Endothelial cell of umbilical vein (primary cell): ENCODE results near the gene KCNH4. TPM values are rescaled to one million over a fixed set of nuclear protein-coding genes. Genes with fewer than 3 reads are reported as not detected.

ENCODE experiments used
- BruUV-seq: library from RNA; stranded (reverse); fragments of 400-500 nt; replicated peaks from 2 replicates; lab custom pipeline; 2021; lab: Mats Ljungman, UMichigan
- CTCF ChIA-PET: fragments of 300-600, 350-600 bp; sonication (Branson Sonifier 250); formaldehyde crosslinking; loops from one replicate; lab custom pipeline; 2021; ENCODE audit warnings: antibody characterized with exemption, inconsistent platforms; lab: Charles Lee
- POLR2A ChIA-PET: fragments of 300-600, 350-600 bp; sonication (Branson Sonifier 250); formaldehyde crosslinking; loops from one replicate; lab custom pipeline; 2021; ENCODE audit warnings: antibody characterized with exemption, inconsistent platforms; lab: Charles Lee
- DNase-seq: peaks from one replicate; pipeline ENCODE4 v3.0.0-alpha.2; 2011; ENCODE audit warnings: low read depth, low spot score
- FAIRE-seq: peaks from 2 replicates; lab custom pipeline; 2011; peaks lifted over from hg19 to GRCh38; lab: Jason Lieb, UNC
- H2AFZ ChIP-seq: 2 replicates; pipeline ENCODE4 v1.6.0; 2012; ENCODE audit warnings: low read depth, low read length, control low read depth, inconsistent platforms
- H3K27ac ChIP-seq: 2 replicates; pipeline ENCODE4 v1.5.1; 2011; ENCODE audit warnings: low read depth, mild to moderate bottlenecking, control low read depth, low read length, moderate library complexity; ENCODE audit not compliant: insufficient read depth
- H3K27me3 ChIP-seq, 2 experiments: 2 replicates each; pipeline versions ENCODE4 v1.6.0 to v1.6.1; 2011; ENCODE audit warnings: low read length in 2 of 2, mixed read lengths in 1 of 2; ENCODE audit not compliant: control insufficient read depth in 2 of 2, insufficient read depth in 2 of 2
- H3K36me3 ChIP-seq, 2 experiments: 2 replicates in 1 of 2; 3 replicates in 1 of 2; pipeline ENCODE4 v1.5.1; 2011; ENCODE audit warnings: low read length in 2 of 2, mild to moderate bottlenecking in 1 of 2, moderate library complexity in 1 of 2; ENCODE audit not compliant: control insufficient read depth in 2 of 2, insufficient read depth in 2 of 2; ENCODE audit errors: extremely low read depth in 1 of 2
- H3K4me1 ChIP-seq: 3 replicates; pipeline ENCODE4 v1.5.1; 2011; ENCODE audit warnings: mild to moderate bottlenecking, low read length; ENCODE audit not compliant: control insufficient read depth, insufficient read depth; ENCODE audit errors: extremely low read depth
- H3K4me2 ChIP-seq: 2 replicates; pipeline ENCODE4 v1.6.1; 2011; ENCODE audit warnings: low read length, control low read depth, mixed read lengths; ENCODE audit not compliant: insufficient read depth
- H3K4me3 ChIP-seq, 3 experiments: fragments of 200-600 bp in 1 of 3; sonication (generic), shearing (Covaris generic) in 1 of 3; replicated peaks in 1 of 3; 2 replicates each; pipeline ENCODE4 v1.5.1; 2011 to 2016; ENCODE audit warnings: control low read depth in 3 of 3, low read length in 3 of 3, mild to moderate bottlenecking in 2 of 3, inconsistent platforms in 1 of 3, low read depth in 1 of 3, moderate library complexity in 1 of 3; ENCODE audit not compliant: insufficient read depth in 1 of 3
- H3K79me2 ChIP-seq: 2 replicates; pipeline ENCODE4 v1.6.0; 2012; ENCODE audit warnings: low read length, inconsistent platforms; ENCODE audit not compliant: control insufficient read depth, insufficient read depth
- H3K9ac ChIP-seq: replicated peaks from 2 replicates; pipeline ENCODE3; 2011; ENCODE audit warnings: low read length, control low read depth; ENCODE audit not compliant: insufficient read depth; ENCODE audit errors: extremely low read depth
- H3K9me1 ChIP-seq: replicated peaks from 3 replicates; pipeline ENCODE4 v1.6.0; 2011; ENCODE audit warnings: mild to moderate bottlenecking, low read length; ENCODE audit not compliant: control insufficient read depth, insufficient read depth; ENCODE audit errors: extremely low read depth
- H3K9me3 ChIP-seq: replicated peaks from 2 replicates; pipeline ENCODE4 v1.5.1; 2012; ENCODE audit warnings: low read length, inconsistent platforms; ENCODE audit not compliant: control insufficient read depth, insufficient read depth
- H4K20me1 ChIP-seq: replicated peaks from 2 replicates; pipeline ENCODE3; 2011; ENCODE audit warnings: mild to moderate bottlenecking, low read length; ENCODE audit not compliant: control insufficient read depth, insufficient read depth; ENCODE audit errors: extremely low read depth
- CTCF ChIP-seq, 2 donors: IDR thresholded peaks; 1 replicate in 1 of 2; 2 replicates in 1 of 2; pipeline ENCODE4 v1.5.1; 2011; ENCODE audit warnings: low read length in 2 of 2, mild to moderate bottlenecking in 2 of 2, moderate library complexity in 2 of 2, control low read depth in 1 of 2, inconsistent platforms in 1 of 2, low read depth in 1 of 2; ENCODE audit not compliant: insufficient read depth in 1 of 2; ENCODE audit errors: extremely low read depth in 1 of 2
- EZH2 ChIP-seq: IDR thresholded peaks from 2 replicates; pipeline ENCODE4 v1.6.1; 2012; ENCODE audit warnings: borderline replicate concordance, low read depth, mild to moderate bottlenecking, moderate library complexity, low read length, inconsistent platforms; ENCODE audit not compliant: severe bottlenecking
- FOS ChIP-seq: IDR thresholded peaks from 2 replicates; pipeline ENCODE4 v1.6.1; 2011; ENCODE audit warnings: mild to moderate bottlenecking, low read length, moderate library complexity, borderline replicate concordance; ENCODE audit not compliant: insufficient read depth
- GATA2 ChIP-seq: IDR thresholded peaks from 2 replicates; pipeline ENCODE4 v1.7.0; 2011; ENCODE audit warnings: low read depth, mild to moderate bottlenecking, moderate library complexity, mixed read lengths, low read length; ENCODE audit not compliant: insufficient read length, insufficient read depth
- JUN ChIP-seq: IDR thresholded peaks from 2 replicates; pipeline ENCODE4 v1.6.1; 2011; ENCODE audit warnings: borderline replicate concordance, low read depth; ENCODE audit not compliant: insufficient read length, insufficient read depth
- MAX ChIP-seq: IDR thresholded peaks from 2 replicates; pipeline ENCODE4 v1.6.1; 2011; ENCODE audit not compliant: insufficient read depth, insufficient read length
- MYC ChIP-seq: IDR thresholded peaks from one replicate; pipeline ENCODE4 v1.6.1; 2011; ENCODE audit warnings: mild to moderate bottlenecking, low read depth, low read length
- POLR2A ChIP-seq: IDR thresholded peaks from 2 replicates; pipeline ENCODE4 v1.6.1; 2012; ENCODE audit warnings: low read depth, mild to moderate bottlenecking, control low read depth, low read length
- POLR2AphosphoS5 ChIP-seq: IDR thresholded peaks from 2 replicates; pipeline ENCODE4 v1.6.1; 2012; ENCODE audit warnings: low read depth, mild to moderate bottlenecking, control low read depth, low read length, moderate library complexity; ENCODE audit not compliant: insufficient read depth
- dilution Hi-C: fragments of 300-500 bp; cut with MboI; formaldehyde crosslinking; loops from one replicate; pipeline ENCODE4 v1.15.0; 2019; ENCODE audit warnings: low sequenced_read_pairs; ENCODE audit not compliant: extremely low pct_ligation_motif_present
- intact Hi-C: fragments of 100-400 bp; cut with micrococcal nuclease; formaldehyde crosslinking; loops from one replicate; pipeline ENCODE4 v1.10.0; 2022
- polyA plus RNA-seq, 4 experiments: library from polyadenylated mRNA; depleted of rRNA in 3 of 4; stranded (reverse) in 3 of 4; unstranded in 1 of 4; fragments of >200 nt; gene quantifications; 2 replicates each; pipeline versions ENCODE4 v1.2.1 to v1.2.3, GENCODE V29; 2011 to 2012; ENCODE audit warnings: missing spikeins in 1 of 4
- total RNA-seq: library from RNA; stranded (reverse); gene quantifications from 2 replicates; pipeline ENCODE4 v1.2.3, GENCODE V29; 2021

KCNH4 gene
- total and polyA plus RNA-seq, 2 donors (not counting 3 experiments of a cell fraction or from before 2014, with no cell fraction given): 0.11 TPM

GRCh38 chr17:42191275-42191608 lies 10.3 kb upstream of the KCNH4 start:
- no peak for TF ChIP-seq MYC
- TF ChIP-seq POLR2AphosphoS5: no peak
- POLR2A ChIA-PET: no interaction called here
- H3K36me3 ChIP-seq: no peaks in the 10 kb centered on the region
- intact Hi-C loops: no loop called here
- no peak for FAIRE-seq
- no peak overlapping the region for H3K4me3 ChIP-seq
- no peak overlapping the region for H3K27ac ChIP-seq
- H3K4me2 ChIP-seq: no peak overlapping the region
- no peaks in the 10 kb centered on the region for H3K9me1 ChIP-seq
- H3K79me2 ChIP-seq: no peaks in the 10 kb centered on the region
- CTCF ChIA-PET: interaction anchor here (1.4 kb wide), 1 partner anchor 13 kb away, joined by 3 read pairs; no protein-coding TSS in a partner anchor
- BruUV-seq: no TSS peak
- no peaks in the 10 kb centered on the region for H3K9me3 ChIP-seq
- no peaks in the 10 kb centered on the region for H3K4me1 ChIP-seq
- no peak for DNase-seq
- no peak overlapping the region for H2AFZ ChIP-seq
- no peaks in the 10 kb centered on the region for H4K20me1 ChIP-seq
- dilution Hi-C loops: no loop called here
- no peaks in the 10 kb centered on the region for H3K27me3 ChIP-seq
- H3K9ac ChIP-seq: no peak overlapping the region

DNA sequence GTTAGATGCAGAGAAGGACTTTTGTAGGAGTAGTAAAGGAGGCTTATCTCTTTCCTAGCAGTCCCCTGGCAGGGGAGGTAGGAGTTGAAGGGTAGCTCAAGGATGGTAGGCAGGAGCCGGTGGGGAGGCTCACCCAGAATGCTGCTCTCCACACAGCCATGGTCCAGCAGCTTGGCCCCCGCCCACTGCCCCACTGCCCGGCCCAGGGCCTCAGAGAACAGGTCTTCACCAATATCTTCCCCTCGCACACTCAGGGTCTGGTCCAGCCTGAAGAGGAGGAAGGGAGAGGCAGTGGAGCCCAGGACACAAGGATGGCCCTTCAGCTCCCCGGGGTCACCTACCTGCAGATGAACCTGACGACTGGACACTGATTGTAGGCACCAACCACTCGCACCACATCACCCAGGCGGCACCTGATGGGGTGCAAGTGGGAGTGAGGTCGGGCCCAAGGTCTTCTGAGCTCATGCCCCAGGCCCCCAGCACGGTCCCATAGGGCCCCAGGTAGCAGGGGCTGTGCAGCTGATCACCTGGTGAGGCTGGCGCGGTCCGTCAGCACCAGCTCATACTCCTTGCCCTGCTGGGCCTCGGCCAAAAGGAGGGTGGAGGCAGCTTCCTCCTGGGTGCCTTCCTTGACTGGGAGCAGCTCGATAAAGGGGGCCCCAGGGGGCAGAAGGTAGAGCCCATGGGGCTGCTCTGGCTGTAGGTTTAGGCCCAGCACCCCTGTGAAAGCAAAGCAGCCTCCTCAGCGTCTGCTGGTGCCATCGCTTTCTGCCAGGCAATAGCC lies 9.7 kb upstream of the KCNH4 start:
- H4K20me1 ChIP-seq: no peaks in the 10 kb centered on the region
- ChIA-PET CTCF (interaction anchor here (0.8 to 1.4 kb wide), 2 partner anchors 14 to 31 kb away, joined by 3 to 4 read pairs; no protein-coding TSS in a partner anchor), POLR2A (no interaction called here)
- no peaks in the 10 kb centered on the region for H3K9me3 ChIP-seq
- dilution Hi-C loops (no loop called here), intact Hi-C loops (no loop called here)
- H3K9ac ChIP-seq: no peak overlapping the region
- H3K27ac ChIP-seq: no peak overlapping the region
- no peaks in the 10 kb centered on the region for H3K79me2 ChIP-seq
- no peak overlapping the region for H3K4me3 ChIP-seq
- H3K36me3 ChIP-seq: no peaks in the 10 kb centered on the region
- no peak overlapping the region for H2AFZ ChIP-seq
- no peaks in the 10 kb centered on the region for H3K4me1 ChIP-seq
- no peak overlapping the region for H3K4me2 ChIP-seq
- BruUV-seq: no TSS peak
- H3K27me3 ChIP-seq: no peaks in the 10 kb centered on the region
- FAIRE-seq (no peak), DNase-seq (no peak)
- no peak for TF ChIP-seq MAX
- no peak for TF ChIP-seq GATA2
- no peak for TF ChIP-seq JUN
- TF ChIP-seq MYC: no peak
- TF ChIP-seq POLR2A: no peak
- TF ChIP-seq CTCF (IDR thresholded peaks at IDR 0.05; ENCODE audit: extremely low read depth in 1 of 2, insufficient read depth in 1 of 2, low read depth in 1 of 2, low read length in 2 of 2): no peak
- TF ChIP-seq FOS: no peak
- no peak for TF ChIP-seq POLR2AphosphoS5
- no peak for TF ChIP-seq EZH2
- no peaks in the 10 kb centered on the region for H3K9me1 ChIP-seq
